Measurements from ENCODE around the gene LAMA3. TPM values are rescaled to one million over a fixed set of nuclear protein-coding genes. Genes with fewer than 3 reads are reported as not detected.

LAMA3 gene
- total and polyA plus RNA-seq, 5 donors, result 1.7 to 5.4 (median 4.2) TPM

- 32% methylated on average over 10 of the region's 10 CpGs for WGBS
- H3K4me1 ChIP-seq (ENCODE audit: control insufficient read depth, insufficient read depth, low read length), result no peaks in the 10 kb centered on the region
- no peak overlapping the region for H3K4me3 ChIP-seq (ENCODE audit: low read length)
- no peaks in the 10 kb centered on the region for H3K9me3 ChIP-seq (ENCODE audit: control insufficient read depth, low read length)
- no peak overlapping the region for H3K27ac ChIP-seq (ENCODE audit: low read length)
- ATAC-seq (peak; percentile 75 to 78), DNase-seq (peak; percentile 76 to 94 (median 84))
- intact Hi-C loops (cut with DNase I), result loop anchor here in 2 of 4 donors (10.0 kb wide), 3 partner anchors 94 to 294 kb away; no protein-coding TSS in a partner anchor
- H3K27me3 ChIP-seq (ENCODE audit: control insufficient read depth, insufficient read depth), result no peaks in the 10 kb centered on the region
Measured at GRCh38 chr18:23918395-23919032, 229.3 kb downstream of the LAMA3 start.

DNA sequence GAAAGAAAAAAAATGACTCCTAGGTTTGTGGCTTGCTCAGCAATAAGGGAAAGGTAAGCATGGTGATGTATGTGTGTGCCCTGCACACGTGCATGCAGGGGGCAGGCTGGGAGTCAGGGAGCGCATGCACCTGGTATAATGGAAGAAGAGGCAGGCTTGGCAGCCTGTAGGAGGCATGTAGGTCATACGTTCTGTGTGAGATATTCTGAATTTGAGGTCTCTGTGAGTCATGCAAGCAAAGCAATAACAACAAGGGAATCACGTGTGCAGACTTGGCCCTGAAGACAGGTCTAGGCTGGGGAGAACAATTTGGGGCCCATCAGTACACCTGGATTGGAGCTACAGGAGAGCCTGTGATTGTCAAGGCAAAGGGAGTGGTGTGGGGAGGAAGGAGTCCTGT, 230.8 kb downstream of the LAMA3 start:
- intact Hi-C loops (cut with DNase I), result loop anchor here in 1 of 4 donors (10.0 kb wide), 1 partner anchor 105 kb away; no protein-coding TSS in a partner anchor
- no peaks in the 10 kb centered on the region for H3K4me1 ChIP-seq (ENCODE audit: control insufficient read depth, insufficient read depth, low read length)
- WGBS, result 86% methylated on average over 4 of the region's 4 CpGs
- no peak for DNase-seq
- no peaks in the 10 kb centered on the region for H3K27me3 ChIP-seq (ENCODE audit: control insufficient read depth, insufficient read depth)
- no peak overlapping the region for H3K27ac ChIP-seq (ENCODE audit: low read length)
- ATAC-seq, result no peak
- H3K9me3 ChIP-seq (ENCODE audit: control insufficient read depth, low read length), result no peaks in the 10 kb centered on the region
- no peak overlapping the region for H3K4me3 ChIP-seq (ENCODE audit: low read length)

GRCh38 chr18:23921716-23922285, 232.5 kb downstream of the LAMA3 start:
- WGBS, result 93% methylated on average over 12 of the region's 12 CpGs
- intact Hi-C loops (cut with DNase I), result loop anchor here in 1 of 4 donors (10.0 kb wide), 1 partner anchor 107 kb away; no protein-coding TSS in a partner anchor

GRCh38 chr18:23922939-23923338, 233.7 kb downstream of the LAMA3 start:
- no peak overlapping the region for H3K4me3 ChIP-seq (ENCODE audit: low read length)

More at GRCh38 chr18:23921716-23922285, 232.5 kb downstream of the LAMA3 start:
- ATAC-seq (no peak), DNase-seq (no peak)
- Histone ChIP-seq H3K27ac (ENCODE audit: low read length) (no peak overlapping the region), H3K4me1 (ENCODE audit: control insufficient read depth, insufficient read depth, low read length) (no peaks in the 10 kb centered on the region), H3K27me3 (ENCODE audit: control insufficient read depth, insufficient read depth) (no peaks in the 10 kb centered on the region), H3K9me3 (ENCODE audit: control insufficient read depth, low read length) (no peaks in the 10 kb centered on the region), H3K4me3 (ENCODE audit: low read length) (no peak overlapping the region)

GRCh38 chr18:23924813-23925212, 235.6 kb downstream of the LAMA3 start:
- Histone ChIP-seq H3K4me3 (ENCODE audit: low read length) (no peak overlapping the region), H3K27ac (ENCODE audit: low read length) (no peak overlapping the region), H3K27me3 (ENCODE audit: control insufficient read depth, insufficient read depth) (no peaks in the 10 kb centered on the region), H3K4me1 (ENCODE audit: control insufficient read depth, insufficient read depth, low read length) (no peaks in the 10 kb centered on the region), H3K9me3 (ENCODE audit: control insufficient read depth, low read length) (no peaks in the 10 kb centered on the region)
- ATAC-seq (no peak), DNase-seq (no peak)
- intact Hi-C loops (cut with DNase I), result loop anchor here in 1 of 4 donors (10.0 kb wide), 1 partner anchor 110 kb away; no protein-coding TSS in a partner anchor
- 90% methylated on average over 1 of the region's 1 CpG for WGBS

More at GRCh38 chr18:23922939-23923338, 233.7 kb downstream of the LAMA3 start:
- DNase-seq (no peak), ATAC-seq (no peak)
- H3K27me3 ChIP-seq (ENCODE audit: control insufficient read depth, insufficient read depth), result no peaks in the 10 kb centered on the region
- intact Hi-C loops (cut with DNase I), result loop anchor here in 1 of 4 donors (10.0 kb wide), 1 partner anchor 108 kb away; no protein-coding TSS in a partner anchor
- H3K4me1 ChIP-seq (ENCODE audit: control insufficient read depth, insufficient read depth, low read length), result no peaks in the 10 kb centered on the region
- H3K27ac ChIP-seq (ENCODE audit: low read length), result no peak overlapping the region
- H3K9me3 ChIP-seq (ENCODE audit: control insufficient read depth, low read length), result no peaks in the 10 kb centered on the region
- WGBS, result 90% methylated on average over 1 of the region's 1 CpG

DNA sequence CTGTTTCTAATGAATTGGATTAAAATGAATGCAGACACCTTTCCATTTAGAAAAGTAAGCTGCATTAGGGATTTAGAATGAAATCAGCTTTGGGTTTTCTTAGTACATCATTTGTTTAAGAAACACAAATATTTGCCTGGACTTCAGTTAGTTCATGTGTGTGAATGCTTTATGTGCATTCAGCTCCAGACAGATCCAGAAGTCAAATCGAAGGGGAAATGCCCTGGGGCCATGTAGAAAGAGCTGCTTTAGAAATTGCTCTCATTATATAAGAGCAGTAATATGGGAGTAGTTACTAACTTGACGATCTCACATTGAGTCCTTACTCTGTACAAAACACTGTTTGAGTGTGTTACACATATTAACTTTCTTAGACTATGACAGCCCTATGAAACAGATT, 237.3 kb downstream of the LAMA3 start:
- ATAC-seq (no peak), DNase-seq (no peak)
- intact Hi-C loops (cut with DNase I), result loop anchor here in 1 of 4 donors (10.0 kb wide), 1 partner anchor 112 kb away; no protein-coding TSS in a partner anchor
- H3K4me1 ChIP-seq (ENCODE audit: control insufficient read depth, insufficient read depth, low read length), result no peaks in the 10 kb centered on the region
- no peaks in the 10 kb centered on the region for H3K9me3 ChIP-seq (ENCODE audit: control insufficient read depth, low read length)
- no peaks in the 10 kb centered on the region for H3K27me3 ChIP-seq (ENCODE audit: control insufficient read depth, insufficient read depth)
- 81% methylated on average over 2 of the region's 2 CpGs for WGBS
- H3K27ac ChIP-seq (ENCODE audit: low read length), result no peak overlapping the region
- H3K4me3 ChIP-seq (ENCODE audit: low read length), result no peak overlapping the region

DNA sequence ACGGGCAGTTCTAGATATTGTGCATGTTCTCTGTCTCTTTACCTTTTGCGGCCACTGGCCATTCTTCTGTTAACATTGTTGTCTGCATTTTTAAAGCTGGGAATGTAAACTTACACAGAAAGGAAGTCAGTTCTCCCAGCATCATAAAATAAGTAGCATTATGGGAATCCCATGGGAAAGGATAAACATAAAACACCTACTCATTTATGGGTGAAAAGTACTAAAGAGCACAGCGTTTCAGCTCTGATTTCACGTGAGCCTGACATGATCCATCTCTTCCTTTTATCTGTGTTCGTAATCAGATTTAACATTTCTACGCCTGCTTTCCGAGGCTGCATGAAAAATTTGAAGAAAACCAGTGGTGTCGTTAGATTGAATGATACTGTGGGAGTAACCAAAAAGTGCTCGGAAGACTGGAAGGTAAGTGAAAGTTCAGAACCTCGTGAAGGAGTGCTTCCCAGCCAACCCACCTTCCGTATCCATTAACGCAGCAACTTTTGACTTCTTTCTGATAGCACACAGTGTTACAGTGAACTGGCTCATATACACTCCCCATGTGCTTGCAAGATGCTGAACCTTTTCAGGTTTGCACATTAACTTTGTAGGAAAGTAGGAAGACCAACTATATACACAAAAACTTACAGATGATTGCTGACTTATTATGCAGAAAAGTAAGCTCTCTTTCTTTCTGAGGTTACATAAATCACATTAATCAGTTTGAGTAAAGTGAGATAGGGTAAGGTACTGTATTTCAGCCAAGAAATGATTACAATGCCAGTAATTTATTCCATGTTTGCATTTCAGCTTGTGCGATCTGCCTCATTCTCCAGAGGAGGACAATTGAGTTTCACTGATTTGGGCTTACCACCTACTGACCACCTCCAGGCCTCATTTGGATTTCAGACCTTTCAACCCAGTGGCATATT, 238.8 kb downstream of the LAMA3 start:
- Histone ChIP-seq H3K9me3 (ENCODE audit: control insufficient read depth, low read length) (no peaks in the 10 kb centered on the region), H3K27ac (ENCODE audit: low read length) (no peak overlapping the region), H3K4me3 (ENCODE audit: low read length) (no peak overlapping the region), H3K4me1 (ENCODE audit: control insufficient read depth, insufficient read depth, low read length) (no peaks in the 10 kb centered on the region), H3K27me3 (ENCODE audit: control insufficient read depth, insufficient read depth) (no peaks in the 10 kb centered on the region)
- DNase-seq (no peak), ATAC-seq (no peak)
- WGBS, result 77% methylated on average over 13 of the region's 13 CpGs
- intact Hi-C loops (cut with DNase I), result loop anchor here in 1 of 4 donors (10.0 kb wide), 1 partner anchor 113 kb away; no protein-coding TSS in a partner anchor

GRCh38 chr18:23929362-23929930, 240.2 kb downstream of the LAMA3 start:
- no peaks in the 10 kb centered on the region for H3K27me3 ChIP-seq (ENCODE audit: control insufficient read depth, insufficient read depth)
- WGBS, result 88% methylated on average over 5 of the region's 5 CpGs
- H3K4me3 ChIP-seq (ENCODE audit: low read length), result no peak overlapping the region
- DNase-seq (no peak), ATAC-seq (no peak)
- intact Hi-C loops (cut with DNase I), result loop anchor here in 1 of 4 donors (10.0 kb wide), 1 partner anchor 115 kb away; no protein-coding TSS in a partner anchor
- H3K27ac ChIP-seq (ENCODE audit: low read length), result no peak overlapping the region
- no peaks in the 10 kb centered on the region for H3K4me1 ChIP-seq (ENCODE audit: control insufficient read depth, insufficient read depth, low read length)
- H3K9me3 ChIP-seq (ENCODE audit: control insufficient read depth, low read length), result no peaks in the 10 kb centered on the region

DNA sequence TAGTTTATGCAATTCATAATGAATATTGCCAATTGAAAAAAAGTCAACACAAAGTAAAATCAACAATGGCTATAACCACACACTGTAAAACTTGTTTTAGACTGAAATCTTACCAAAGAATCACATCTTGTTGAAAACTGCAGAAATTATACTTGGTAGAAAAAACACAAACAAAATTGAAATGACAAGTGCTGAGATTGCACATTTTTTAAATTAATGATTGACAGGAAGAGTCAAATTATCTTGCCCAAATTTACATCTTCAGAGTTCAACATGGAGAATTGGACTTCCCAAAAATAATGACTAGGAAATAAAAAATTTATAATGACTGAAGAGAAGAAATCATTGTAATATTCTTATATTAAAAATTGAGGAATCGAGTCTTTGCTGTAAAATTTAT, 240.7 kb downstream of the LAMA3 start:
- H3K4me3 ChIP-seq (ENCODE audit: low read length), result no peak overlapping the region
- H3K27ac ChIP-seq (ENCODE audit: low read length), result no peak overlapping the region
- WGBS, result 99% methylated on average over 1 of the region's 1 CpG
- ATAC-seq, result no peak
- H3K9me3 ChIP-seq (ENCODE audit: control insufficient read depth, low read length), result no peaks in the 10 kb centered on the region
- no peak for DNase-seq
- H3K4me1 ChIP-seq (ENCODE audit: control insufficient read depth, insufficient read depth, low read length), result no peaks in the 10 kb centered on the region
- H3K27me3 ChIP-seq (ENCODE audit: control insufficient read depth, insufficient read depth), result no peaks in the 10 kb centered on the region
- intact Hi-C loops (cut with DNase I), result no loop called here

DNA sequence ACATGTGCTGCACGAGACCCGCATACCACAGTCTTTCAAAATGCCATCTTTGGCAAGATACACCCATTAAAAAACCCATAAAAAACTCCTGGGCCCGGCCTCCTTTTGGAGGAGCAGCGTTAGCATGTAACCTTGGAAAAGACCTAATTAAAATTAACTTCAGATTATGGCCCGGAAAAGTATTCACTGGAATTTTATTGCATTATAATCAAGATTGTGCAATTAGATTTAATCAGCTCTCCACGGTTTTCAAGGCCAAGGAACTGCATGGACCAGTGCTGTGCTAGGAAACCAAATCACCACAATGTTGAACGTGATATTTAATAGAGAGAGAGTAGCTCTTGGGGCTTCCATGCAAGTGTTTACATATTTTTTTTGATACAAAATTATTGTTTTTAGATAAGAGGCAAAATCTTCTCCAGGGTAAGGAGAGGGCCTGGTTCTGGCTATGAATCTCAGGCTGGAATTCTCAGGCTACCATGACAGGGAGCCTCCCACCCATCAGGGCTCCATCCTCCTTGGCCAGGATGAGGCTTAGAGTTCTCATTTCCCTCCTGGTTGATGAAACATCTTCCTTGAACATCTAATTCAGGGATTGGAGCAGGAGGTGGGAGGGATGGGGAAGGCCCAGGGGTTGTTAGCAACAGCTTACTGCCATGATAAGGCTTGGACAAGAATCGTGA, 243.3 kb downstream of the LAMA3 start:
- Histone ChIP-seq H3K9me3 (ENCODE audit: control insufficient read depth, low read length) (no peaks in the 10 kb centered on the region), H3K27me3 (ENCODE audit: control insufficient read depth, insufficient read depth) (no peaks in the 10 kb centered on the region), H3K4me1 (ENCODE audit: control insufficient read depth, insufficient read depth, low read length) (no peaks in the 10 kb centered on the region), H3K27ac (ENCODE audit: low read length) (no peak overlapping the region), H3K4me3 (ENCODE audit: low read length) (no peak overlapping the region)
- intact Hi-C loops (cut with DNase I), result no loop called here
- DNase-seq (no peak), ATAC-seq (no peak)
- WGBS, result 89% methylated on average over 8 of the region's 8 CpGs

Measured in right cardiac atrium (tissue), 5 donors.